CD4-positive, alpha-beta T cell treated with Interleukin-6 at 100 ng/mL for 8 hours (primary cell): Measurements from ENCODE around the gene DLEC1.

Experiments
- DNase-seq: peaks from one replicate; pipeline ENCODE4 v3.0.0-alpha.2; 2020; ENCODE audit warnings: mixed read lengths, low spot score

The DLEC1 gene, protein sequence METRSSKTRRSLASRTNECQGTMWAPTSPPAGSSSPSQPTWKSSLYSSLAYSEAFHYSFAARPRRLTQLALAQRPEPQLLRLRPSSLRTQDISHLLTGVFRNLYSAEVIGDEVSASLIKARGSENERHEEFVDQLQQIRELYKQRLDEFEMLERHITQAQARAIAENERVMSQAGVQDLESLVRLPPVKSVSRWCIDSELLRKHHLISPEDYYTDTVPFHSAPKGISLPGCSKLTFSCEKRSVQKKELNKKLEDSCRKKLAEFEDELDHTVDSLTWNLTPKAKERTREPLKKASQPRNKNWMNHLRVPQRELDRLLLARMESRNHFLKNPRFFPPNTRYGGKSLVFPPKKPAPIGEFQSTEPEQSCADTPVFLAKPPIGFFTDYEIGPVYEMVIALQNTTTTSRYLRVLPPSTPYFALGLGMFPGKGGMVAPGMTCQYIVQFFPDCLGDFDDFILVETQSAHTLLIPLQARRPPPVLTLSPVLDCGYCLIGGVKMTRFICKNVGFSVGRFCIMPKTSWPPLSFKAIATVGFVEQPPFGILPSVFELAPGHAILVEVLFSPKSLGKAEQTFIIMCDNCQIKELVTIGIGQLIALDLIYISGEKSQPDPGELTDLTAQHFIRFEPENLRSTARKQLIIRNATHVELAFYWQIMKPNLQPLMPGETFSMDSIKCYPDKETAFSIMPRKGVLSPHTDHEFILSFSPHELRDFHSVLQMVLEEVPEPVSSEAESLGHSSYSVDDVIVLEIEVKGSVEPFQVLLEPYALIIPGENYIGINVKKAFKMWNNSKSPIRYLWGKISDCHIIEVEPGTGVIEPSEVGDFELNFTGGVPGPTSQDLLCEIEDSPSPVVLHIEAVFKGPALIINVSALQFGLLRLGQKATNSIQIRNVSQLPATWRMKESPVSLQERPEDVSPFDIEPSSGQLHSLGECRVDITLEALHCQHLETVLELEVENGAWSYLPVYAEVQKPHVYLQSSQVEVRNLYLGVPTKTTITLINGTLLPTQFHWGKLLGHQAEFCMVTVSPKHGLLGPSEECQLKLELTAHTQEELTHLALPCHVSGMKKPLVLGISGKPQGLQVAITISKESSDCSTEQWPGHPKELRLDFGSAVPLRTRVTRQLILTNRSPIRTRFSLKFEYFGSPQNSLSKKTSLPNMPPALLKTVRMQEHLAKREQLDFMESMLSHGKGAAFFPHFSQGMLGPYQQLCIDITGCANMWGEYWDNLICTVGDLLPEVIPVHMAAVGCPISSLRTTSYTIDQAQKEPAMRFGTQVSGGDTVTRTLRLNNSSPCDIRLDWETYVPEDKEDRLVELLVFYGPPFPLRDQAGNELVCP (N-terminal part only)

DNA sequence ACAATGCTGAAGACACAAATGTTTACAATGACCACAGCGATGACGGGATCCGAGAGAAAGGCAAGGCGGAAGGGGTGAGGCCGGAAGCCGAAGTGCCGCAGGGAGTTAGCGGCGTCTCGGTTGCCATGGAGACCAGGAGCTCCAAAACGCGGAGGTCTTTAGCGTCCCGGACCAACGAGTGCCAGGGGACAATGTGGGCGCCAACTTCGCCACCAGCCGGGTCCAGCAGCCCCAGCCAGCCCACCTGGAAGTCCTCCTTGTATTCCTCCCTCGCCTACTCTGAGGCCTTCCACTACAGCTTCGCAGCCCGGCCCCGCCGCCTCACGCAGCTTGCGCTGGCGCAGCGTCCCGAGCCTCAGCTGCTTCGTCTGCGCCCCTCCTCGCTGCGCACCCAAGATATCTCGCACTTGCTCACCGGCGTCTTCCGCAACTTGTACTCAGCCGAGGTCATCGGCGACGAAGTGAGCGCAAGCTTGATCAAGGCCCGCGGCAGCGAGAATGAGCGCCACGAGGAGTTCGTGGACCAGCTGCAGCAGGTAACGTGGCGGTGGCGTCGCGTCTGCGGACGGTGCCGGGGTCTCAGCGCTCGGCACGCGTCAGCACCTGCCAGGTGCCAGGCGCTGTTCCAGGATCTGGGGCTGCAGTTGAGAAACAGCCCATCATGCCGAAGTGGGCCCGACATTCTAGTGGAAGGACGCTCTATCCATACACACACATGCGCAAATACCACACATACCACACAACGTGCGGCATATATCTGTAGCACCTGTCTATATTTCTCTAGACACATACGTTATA is at the start of gene DLEC1:
Gene DLEC1, plus strand, starts transcription at position 108 of the 798 bp plus-strand sequence. Its CDS starts 18 bp downstream, at position 126.
- DNase-seq = peak; percentile 88

DNA sequence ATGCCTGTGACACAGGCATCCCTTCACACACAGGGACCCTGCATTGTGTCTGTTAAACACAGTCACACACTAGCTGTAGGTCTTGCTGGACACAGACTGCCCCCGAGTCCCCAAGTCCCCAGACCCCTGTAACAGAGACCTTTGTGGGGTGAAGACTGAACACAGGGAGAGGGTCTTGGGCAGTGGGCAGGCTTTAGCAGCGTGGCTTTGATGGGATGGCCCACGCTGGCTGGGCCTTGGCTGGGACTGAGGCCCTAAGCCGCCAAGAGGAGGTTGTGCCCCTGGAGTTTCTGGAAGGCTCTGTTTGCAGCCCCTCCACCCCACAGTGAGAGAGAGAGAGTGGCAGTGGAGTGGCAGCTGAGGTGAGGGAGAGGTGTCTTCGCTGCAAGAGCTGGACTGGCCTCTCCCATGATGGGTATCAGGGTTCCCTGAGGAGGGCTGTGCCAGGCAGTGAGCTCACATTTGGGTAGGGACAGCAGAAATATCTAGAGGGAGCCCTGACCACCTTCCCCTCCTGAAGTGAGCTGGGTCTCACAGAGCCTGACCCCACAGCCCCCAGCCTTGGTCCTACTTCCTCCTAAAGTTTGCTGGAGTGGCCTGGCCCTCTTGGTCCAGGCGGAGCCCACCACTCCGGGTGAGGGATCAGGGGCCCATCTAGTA is 49.1 kb upstream of the DLEC1 start:
- no peak for DNase-seq

DNA sequence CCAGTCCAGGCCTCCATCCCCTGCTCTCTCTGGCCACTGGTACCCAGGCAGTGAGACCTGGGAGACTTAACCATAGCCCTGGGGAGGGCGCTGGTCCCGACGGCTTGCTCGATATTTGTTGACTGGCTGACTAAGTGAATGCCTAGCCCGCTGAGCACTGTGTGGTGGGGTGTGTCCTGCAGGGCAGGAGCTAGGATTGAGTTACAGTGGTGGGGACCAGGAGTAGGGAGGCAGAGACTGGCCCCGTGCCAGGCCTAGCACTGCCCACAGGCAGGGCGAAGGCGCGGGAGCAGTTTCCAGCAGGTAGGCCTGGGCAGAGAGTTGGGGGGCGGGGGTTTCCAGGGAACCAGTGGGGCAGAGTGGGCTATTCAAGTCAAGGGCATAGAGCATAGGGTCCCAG is 48.5 kb upstream of the DLEC1 start, which contains the start of gene VILL:
Gene VILL, plus strand, starts transcription at position 260 of the 400 bp plus-strand sequence. CDS start 2,887 bp downstream, outside the sequence.
- DNase-seq = no peak

DNA sequence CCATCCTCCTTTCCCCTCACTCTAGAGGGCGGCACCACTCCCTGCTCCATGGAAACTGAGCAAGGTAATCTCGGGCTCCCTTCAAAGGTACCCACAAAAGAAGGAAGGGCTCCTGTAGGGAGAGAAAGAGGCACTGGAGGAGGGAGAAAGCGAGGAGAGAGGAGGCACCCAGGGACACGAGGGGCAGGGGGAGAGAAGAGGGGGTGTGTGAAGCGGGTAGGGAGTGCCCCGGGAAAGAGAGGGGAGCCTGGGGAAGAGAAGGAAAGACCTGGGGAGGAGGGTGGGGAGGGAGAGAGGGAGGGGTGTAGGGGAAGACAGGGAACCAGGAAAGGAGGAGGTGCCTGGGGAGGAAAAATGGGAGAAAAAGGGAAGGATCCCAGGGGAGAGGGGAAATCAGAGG is 47.9 kb upstream of the DLEC1 start:
- no peak for DNase-seq

DNA sequence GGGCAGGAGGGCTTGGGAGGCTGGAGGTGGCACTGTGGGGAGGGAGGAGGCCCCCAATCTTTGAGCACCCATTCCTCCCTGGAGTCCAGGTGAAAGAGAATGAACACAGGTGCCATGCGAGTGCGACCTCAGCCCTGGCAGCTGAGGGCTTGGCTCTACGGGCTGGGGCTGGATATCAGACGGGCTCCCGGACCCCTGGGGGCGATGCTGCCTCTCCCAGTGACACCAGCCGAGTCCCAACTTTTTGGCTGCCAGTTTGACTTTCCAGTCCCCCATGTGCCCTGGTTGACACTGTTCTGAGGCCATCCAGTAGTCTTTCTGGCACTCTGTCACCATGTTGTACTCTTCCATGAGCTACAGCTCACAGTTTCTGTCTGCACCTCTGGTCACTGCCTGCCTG is 47.2 kb upstream of the DLEC1 start:
- DNase-seq = no peak

DNA sequence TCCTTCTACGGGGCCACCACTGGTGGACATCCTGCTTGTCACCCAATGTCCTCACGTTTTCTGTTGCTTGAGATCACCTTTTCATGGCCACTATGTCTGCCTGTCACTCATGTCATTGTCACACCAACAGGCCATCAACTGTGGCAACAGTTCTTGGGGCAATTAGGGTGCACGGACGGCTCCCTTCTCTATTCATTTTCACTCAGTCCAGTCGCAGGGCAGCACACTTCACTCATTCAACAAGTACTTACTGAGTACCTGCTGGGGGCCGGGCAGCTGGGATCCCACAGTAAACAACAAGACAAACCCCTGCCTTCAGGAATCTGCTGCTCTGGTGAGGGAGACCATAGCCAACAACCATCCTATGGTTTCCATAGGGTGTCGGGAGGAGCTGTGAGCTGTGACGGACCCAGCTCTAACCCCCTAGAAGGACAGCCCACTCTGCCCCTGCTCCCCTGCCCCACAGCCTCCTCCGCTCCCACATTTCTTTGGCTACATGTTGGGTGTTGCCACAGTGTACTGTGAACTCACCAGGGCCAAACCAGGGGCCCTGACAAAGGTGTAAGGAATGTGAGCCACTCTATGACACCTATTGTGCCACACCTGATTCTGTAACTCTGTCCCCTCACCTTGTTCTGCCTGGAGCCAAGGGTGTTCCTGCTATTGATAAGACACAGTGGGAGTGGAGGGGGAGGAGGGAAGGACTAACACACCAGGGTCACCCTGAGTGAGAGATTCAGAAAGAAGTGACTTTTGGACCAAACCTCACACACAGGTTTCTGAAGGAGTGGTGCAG is 46.5 kb upstream of the DLEC1 start:
- DNase-seq = no peak

DNA sequence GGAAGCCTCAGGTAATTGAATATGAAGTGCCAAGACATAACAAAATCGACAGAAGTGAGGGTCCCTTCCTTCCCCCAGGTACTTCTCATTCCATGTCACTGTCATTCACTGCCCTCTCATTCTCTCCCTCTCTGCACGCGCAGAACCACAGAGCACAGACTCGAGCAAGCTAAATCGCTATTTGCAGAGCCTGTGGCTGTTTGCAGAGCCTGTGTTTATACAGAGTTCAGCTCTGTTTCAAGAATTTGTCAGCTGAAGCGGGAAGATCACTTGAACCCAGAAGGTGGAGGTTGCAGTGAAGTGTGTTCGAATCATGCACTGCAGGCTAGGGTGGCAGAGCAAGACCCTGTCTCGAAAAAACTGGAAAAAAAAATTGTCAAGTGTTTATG is 45.9 kb upstream of the DLEC1 start:
- DNase-seq = no peak

DNA sequence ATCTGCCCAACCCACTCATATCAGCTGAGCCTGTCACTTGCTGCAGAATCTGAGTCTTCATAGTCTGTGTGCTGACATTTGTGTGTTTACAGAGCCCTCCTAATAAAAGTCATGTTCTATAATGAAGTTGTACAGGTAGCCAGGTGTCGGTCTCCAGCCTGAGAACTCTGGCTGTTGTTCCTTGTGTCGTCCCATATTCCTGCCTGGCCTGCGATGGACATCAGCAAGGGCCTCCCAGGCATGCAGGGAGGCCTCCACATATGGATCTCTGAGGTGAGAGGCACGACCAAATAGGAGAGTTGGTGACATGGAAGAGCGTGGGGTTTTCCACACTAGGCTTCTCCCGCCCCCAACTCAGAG is 45.6 kb upstream of the DLEC1 start:
- DNase-seq = no peak

DNA sequence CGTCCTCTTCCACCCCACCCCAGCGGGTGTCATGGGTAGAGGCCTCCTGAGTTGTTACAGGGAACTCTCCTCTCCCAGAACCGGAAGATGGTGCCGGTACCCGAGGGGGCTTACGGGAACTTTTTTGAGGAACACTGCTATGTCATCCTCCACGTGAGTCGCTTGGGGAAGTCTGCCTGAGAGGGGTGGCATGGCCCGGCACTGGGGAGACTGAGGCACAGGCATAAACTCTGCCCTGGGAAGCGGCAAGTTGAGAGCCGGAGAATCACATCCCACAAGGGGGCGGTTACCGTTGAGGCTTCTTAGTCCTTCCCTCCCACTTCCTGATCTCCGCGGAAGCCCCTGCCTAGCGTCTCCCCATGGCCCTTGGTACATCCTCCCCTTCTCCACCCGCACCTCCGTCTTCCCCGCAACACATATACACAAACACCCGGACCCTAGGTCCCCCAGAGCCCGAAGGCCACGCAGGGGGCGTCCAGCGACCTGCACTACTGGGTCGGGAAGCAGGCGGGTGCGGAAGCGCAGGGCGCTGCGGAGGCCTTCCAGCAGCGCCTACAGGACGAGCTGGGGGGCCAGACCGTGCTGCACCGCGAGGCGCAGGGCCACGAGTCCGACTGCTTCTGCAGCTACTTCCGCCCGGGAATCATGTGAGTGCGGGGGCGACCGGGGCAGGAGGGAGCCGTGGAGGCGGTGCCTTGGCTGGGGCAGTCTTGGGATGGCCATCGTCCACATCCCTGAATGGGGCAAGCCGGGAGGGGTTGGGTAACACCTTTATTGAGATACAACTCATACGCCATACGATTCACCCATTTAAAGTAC is 45.0 kb upstream of the DLEC1 start:
- peak; percentile 57 for DNase-seq

DNA sequence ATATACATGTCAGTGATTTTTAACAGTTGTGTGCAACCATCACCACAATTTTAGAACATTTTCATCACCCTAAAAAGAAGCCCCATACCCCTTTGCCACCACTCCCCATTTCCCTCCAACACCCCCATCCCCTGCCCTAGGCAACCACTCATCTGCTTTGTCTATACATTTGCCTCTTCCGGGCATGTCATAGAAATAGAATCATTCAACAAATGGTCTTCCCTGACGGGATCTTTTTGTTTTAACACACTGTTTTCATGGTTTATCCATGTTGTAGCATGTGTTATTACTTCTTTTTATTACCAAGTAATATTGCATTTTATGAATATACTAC is 44.4 kb upstream of the DLEC1 start:
- no peak for DNase-seq

DNA sequence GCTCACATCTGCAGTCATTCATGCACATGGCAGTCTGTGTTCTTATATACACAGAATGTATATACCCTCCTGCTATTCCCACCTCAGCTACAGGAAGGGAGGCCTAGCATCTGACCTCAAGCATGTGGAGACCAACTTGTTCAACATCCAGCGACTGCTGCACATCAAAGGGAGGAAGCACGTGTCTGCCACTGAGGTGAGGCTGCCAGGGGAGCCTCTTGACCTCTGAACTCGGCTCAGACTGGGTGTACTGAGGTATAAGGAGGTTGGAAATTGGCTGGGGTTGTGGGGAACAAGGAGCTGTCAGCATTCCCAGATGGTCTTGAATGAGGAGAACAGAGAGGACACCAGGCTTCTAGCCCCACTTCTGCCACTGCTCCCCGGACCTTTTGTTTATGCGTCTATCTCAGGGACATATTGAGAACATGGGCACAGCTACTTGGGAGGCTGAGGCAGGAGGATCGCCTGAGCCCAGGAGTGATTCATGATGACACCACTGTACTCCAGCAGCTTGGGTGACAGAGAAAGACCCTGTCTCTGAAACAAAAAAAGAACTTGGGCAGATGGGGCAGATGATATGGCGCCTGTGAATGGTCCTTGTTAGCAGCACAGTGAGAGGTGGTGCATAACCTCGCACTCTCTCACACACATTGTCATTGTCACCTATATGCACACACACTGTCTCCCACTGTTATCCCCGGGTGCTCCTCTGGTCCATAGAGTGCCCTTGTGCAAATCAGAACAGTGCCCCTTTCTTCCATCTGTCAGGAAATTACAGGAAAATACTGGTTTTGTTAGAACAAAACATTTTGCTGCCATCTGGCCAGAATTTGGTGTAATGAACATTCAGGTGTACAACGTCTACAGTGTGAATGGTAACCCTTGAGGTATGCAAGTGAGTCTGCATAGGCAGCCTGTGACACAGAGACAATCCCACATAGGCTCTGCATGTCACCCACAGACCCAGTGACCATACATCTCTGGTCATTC is 43.1 kb upstream of the DLEC1 start:
- peak; percentile 51 for DNase-seq

DNA sequence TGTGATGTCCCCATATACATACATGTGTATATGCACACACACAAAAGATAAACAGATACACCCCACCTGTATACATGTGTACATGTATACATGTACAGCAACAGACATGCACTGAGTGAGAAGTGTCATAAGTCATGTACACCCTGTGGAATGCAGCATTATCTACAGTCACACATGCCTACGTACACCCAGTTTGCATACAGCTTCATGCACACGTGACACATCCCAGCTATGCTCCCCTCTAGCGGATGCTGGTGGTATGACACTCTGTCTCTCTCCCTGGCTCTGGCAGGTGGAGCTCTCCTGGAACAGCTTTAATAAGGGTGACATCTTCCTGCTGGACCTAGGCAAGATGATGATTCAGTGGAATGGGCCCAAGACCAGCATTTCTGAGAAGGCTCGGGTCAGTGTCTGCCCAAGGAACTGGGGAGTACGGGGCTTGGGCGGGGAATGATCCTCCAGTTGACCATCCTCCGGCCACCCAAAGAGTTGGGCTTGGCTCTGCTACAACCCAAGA is 42.2 kb upstream of the DLEC1 start:
- peak; percentile 78 for DNase-seq

DNA sequence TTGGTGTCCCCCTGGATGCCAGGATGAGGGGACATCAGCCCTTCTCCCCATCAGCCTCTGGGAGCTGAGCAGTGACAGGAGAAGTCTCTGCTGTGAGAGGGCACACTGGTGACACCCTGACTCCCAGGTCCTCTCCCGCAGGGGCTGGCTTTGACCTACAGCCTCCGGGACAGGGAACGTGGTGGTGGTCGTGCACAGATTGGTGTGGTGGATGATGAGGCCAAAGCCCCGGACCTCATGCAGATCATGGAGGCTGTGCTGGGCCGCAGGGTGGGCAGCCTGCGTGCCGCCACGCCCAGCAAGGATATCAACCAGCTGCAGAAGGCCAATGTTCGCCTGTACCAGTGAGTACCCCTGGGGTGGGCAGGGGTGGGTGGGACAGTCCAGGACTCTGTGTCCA is 41.7 kb upstream of the DLEC1 start:
- DNase-seq = no peak

DNA sequence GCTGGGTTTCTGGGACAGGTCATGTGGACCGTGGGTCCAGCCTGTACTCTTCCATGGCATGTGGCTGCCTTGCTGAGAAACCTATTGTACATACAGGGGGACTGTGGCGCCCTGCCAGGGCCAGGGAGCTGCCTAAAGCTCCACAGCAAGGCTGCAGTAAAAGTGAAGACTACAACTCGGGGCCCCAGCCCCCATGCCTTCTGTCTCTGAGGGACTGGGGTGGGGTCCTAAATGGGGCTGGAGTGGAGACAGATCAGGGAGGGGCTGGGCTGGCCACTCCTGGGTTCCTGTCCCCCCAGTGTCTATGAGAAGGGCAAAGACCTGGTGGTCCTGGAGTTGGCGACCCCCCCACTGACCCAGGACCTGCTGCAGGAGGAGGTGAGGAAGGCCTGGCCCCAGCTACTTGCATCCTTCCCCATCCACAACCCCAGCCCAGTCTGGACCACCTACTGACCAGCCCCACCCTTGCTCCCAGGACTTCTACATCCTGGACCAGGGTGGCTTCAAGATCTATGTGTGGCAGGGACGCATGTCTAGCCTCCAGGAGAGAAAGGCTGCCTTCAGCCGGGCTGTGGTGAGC is 41.1 kb upstream of the DLEC1 start:
- DNase-seq = no peak

DNA sequence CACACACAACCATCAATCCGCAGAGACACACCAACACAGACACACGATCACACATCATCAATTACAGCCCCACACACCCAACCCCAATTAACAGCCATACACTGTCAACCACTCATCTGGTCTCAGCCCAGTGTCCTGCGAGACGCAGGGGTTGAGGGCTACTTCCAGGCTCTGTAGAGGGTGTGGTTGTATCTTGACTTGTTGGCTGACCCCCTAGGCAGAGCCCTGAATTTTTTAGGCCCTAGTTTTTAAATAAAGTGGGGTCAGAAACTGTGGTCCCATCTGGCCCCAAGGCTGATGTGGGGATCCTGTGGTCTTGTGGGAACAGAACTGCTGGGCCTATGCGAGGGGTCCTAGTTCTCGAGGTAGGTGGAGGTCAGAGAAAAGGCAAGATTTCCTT is 39.2 kb upstream of the DLEC1 start:
- DNase-seq = no peak

DNA sequence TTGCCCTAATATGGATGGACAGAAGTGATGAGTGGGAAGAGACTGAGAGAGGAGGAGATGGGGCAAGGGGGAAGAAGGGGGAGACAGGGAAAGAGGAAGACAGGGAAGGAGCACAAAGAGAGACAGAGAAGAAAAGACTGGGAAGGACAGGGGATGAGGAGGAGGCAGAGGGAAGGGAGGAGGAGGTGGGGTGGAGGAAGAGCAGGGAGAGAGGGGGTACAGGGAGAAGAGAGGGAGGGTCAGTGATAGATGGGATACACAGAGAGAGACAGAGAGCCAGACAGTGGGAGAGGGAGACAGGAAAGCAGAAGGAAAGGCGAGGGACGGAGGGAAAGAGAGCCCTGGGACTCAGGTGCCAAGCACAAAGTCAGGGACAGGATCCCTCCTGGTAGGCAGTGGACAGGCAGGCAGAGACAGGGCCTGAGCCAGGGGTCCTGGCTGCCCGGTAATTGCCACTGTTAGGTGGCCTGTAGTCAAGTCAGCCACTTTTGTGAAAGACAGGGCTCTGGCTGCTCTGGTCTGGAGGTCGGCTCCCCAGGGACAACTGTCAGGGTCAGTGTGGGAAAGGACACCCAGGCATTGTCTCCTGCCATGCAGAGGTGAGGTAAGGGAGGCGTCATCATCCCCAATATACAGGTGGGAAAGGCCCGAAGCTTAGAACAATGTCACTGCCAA is 38.6 kb upstream of the DLEC1 start:
- DNase-seq = no peak

DNA sequence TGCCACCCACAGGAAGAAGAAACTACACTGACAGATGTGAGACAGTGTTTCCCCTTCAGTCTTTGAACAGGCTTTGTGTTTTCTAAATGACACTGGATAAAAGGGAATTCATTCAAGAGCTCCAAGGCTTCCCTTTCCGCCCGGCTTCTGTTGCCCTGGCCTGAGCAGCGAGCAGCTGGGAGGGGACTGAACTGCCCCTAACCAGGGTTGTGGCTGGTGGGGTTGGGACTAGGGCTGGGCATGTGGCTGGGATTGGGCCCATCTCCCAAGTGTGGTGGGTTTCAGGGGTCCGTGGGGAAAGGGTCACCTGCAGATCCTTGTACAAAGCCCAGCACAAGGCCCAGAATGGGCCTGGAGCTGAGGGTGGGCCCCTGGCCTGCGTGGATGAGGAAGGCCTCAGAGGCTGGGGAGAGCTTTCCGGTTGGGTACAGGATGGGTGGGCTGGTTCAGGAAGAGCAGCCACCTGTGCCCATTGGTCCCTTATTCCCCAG is 38.0 kb upstream of the DLEC1 start:
- DNase-seq = no peak
